Smooth muscle cell (in vitro differentiated cells): ENCODE measurements around the gene KIF21B. TPM values are rescaled to one million over a fixed set of nuclear protein-coding genes. Genes with fewer than 3 reads are reported as not detected.

ENCODE experiments used
- DNase-seq: peaks from one replicate; lab custom pipeline; 2025; ENCODE audit not compliant: unreplicated experiment; lab: John Stamatoyannopoulos, UW
- H2AFZ ChIP-seq: fragments of 200-600 bp; sonication (generic); 2 replicates; pipeline ENCODE4 v1.6.0; 2016; ENCODE audit warnings: antibody characterized with exemption, low read depth, mild to moderate bottlenecking
- H3F3A ChIP-seq: fragments of 200-600 bp; sonication (generic); 2 replicates; pipeline ENCODE4 v1.6.0; 2017; ENCODE audit warnings: antibody characterized with exemption, low read depth
- H3K27ac ChIP-seq: fragments of 200-600 bp; sonication (generic); 2 replicates; pipeline ENCODE4 v1.5.1; 2016; ENCODE audit warnings: low read depth, mild to moderate bottlenecking
- H3K27me3 ChIP-seq: fragments of 200-600 bp; sonication (generic); 2 replicates; pipeline ENCODE4 v1.6.1; 2016; ENCODE audit warnings: low read depth, mild to moderate bottlenecking
- H3K36me3 ChIP-seq: fragments of 200-600 bp; sonication (generic); 2 replicates; pipeline ENCODE4 v1.5.1; 2016; ENCODE audit warnings: low read depth
- H3K4me1 ChIP-seq: fragments of 200-600 bp; sonication (generic); 2 replicates; pipeline ENCODE4 v1.5.1; 2016; ENCODE audit warnings: low read depth
- H3K4me2 ChIP-seq: fragments of 200-600 bp; sonication (generic); 2 replicates; pipeline ENCODE4 v1.6.0; 2016; ENCODE audit warnings: mild to moderate bottlenecking
- H3K4me3 ChIP-seq: fragments of 200-600 bp; sonication (generic); 2 replicates; pipeline ENCODE4 v1.5.1; 2016; ENCODE audit warnings: mild to moderate bottlenecking
- H3K79me2 ChIP-seq: fragments of 200-600 bp; sonication (generic); 2 replicates; pipeline ENCODE4 v1.6.0; 2016; ENCODE audit warnings: low read depth, mild to moderate bottlenecking
- H3K9ac ChIP-seq: fragments of 200-600 bp; sonication (generic); 2 replicates; pipeline ENCODE4 v1.6.0; 2016; ENCODE audit warnings: low read depth
- H3K9me3 ChIP-seq: fragments of 200-600 bp; sonication (generic); replicated peaks from 2 replicates; pipeline ENCODE4 v1.5.1; 2016; ENCODE audit warnings: low read depth
- H4K20me1 ChIP-seq: fragments of 200-600 bp; sonication (generic); 2 replicates; pipeline ENCODE4 v1.6.0; 2016; ENCODE audit warnings: low read depth
- WGBS: methylation state at CpG from one replicate; pipeline ENCODE4 v1.1.7; 2016; ENCODE audit warnings: low lambda C conversion rate; 5-methylcytosine and 5-hydroxymethylcytosine counted together
- polyA plus RNA-seq: library from polyadenylated mRNA; unstranded; fragments of >200 nt; fragmentation: Nextera tagmentation; extraction: Ambion mirVana; gene quantifications from 2 replicates; pipeline ENCODE4 v1.2.1, GENCODE V29; 2016
- total RNA-seq: library from RNA; depleted of rRNA; stranded (reverse); fragments of >200 nt; gene quantifications from 2 replicates; pipeline ENCODE4 v1.2.3, GENCODE V29; 2014
- TF ChIP-seq, protein P1 (sequence below): fragments of 200-600 bp; sonication (generic); IDR thresholded peaks from 2 replicates; pipeline ENCODE4 v1.5.1; 2017; ENCODE audit warnings: borderline replicate concordance, mild to moderate bottlenecking, antibody characterized with exemption; ENCODE audit not compliant: insufficient read depth, poor library complexity, severe bottlenecking

The KIF21B gene
- total and polyA plus RNA-seq, 2 experiments from 2014 or later = 1.0 to 1.9 TPM

DNA sequence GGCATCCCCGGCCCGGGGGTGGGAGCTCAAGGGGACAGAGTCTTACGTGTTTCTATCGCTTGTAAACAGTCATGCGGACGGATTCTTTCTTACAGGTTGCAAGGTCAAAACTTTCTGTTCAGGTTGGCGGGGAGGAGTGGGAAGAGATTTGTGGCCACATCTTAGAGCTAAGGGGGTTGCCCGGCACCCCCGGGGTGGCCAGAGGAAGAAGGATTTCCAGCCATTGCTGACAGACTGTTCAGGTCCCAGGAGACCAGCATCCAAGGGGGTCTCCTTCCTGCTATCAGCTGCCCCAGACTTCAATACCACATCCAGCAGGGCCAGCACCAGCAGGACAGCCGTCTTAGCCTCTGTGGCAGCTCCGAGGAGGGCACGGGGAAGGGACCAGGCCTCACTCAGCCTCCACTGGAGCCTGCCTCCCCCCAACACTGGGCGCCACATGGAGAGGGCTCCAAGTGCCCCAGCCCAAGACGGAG, 52.0 kb downstream of the KIF21B start:
- Histone ChIP-seq H3K27ac (no peak overlapping the region), H3K27me3 (no peaks in the 10 kb centered on the region), H3K4me1 (no peaks in the 10 kb centered on the region), H4K20me1 (no peaks in the 10 kb centered on the region), H3F3A (no peaks in the 10 kb centered on the region), H2AFZ (no peak overlapping the region), H3K36me3 (no peaks in the 10 kb centered on the region), H3K4me3 (no peak overlapping the region), H3K4me2 (no peak overlapping the region), H3K9me3 (no peaks in the 10 kb centered on the region), H3K9ac (no peak overlapping the region), H3K79me2 (no peaks in the 10 kb centered on the region)
- TF ChIP-seq, protein P1, sequence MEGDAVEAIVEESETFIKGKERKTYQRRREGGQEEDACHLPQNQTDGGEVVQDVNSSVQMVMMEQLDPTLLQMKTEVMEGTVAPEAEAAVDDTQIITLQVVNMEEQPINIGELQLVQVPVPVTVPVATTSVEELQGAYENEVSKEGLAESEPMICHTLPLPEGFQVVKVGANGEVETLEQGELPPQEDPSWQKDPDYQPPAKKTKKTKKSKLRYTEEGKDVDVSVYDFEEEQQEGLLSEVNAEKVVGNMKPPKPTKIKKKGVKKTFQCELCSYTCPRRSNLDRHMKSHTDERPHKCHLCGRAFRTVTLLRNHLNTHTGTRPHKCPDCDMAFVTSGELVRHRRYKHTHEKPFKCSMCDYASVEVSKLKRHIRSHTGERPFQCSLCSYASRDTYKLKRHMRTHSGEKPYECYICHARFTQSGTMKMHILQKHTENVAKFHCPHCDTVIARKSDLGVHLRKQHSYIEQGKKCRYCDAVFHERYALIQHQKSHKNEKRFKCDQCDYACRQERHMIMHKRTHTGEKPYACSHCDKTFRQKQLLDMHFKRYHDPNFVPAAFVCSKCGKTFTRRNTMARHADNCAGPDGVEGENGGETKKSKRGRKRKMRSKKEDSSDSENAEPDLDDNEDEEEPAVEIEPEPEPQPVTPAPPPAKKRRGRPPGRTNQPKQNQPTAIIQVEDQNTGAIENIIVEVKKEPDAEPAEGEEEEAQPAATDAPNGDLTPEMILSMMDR = no peak
- DNase-seq = no peak
- 90% methylated on average over 14 of the region's 14 CpGs for WGBS

DNA sequence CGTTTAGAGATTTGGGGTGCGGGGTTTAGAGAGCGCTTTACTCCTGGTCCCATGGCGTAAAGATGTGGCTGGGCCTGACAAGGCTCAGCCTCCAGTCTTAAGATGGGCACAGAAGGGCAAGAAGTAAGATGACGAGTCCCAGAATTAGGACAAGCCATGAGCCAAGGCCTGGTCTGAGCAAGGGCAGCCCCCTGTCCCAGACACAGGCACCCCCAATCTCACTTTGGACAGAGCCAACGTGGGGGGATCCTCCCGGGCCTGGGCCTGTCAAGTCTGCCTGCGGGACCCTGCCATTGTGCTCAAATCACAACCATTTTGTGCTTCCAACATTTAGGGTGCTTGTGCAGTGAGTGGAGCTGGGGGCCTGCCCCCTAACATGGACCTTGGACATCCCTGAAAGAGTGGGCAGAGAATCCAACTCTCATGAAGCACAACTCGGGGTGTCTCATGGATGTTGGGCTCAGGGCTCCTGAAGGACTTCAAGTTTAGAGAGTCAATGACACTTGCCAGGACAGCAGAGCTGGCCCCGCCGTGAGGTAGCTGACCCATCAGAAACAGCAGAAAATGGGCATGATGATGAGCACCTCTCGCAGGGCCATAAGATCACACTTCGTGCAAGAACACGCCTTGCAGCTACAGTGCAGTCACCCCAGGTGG, 52.6 kb downstream of the KIF21B start:
- Histone ChIP-seq H3K4me2 (no peak overlapping the region), H3K36me3 (no peaks in the 10 kb centered on the region), H3K9me3 (no peaks in the 10 kb centered on the region), H3K9ac (no peak overlapping the region), H3K27me3 (no peaks in the 10 kb centered on the region), H4K20me1 (no peaks in the 10 kb centered on the region), H2AFZ (no peak overlapping the region), H3F3A (no peaks in the 10 kb centered on the region), H3K27ac (no peak overlapping the region), H3K4me1 (no peaks in the 10 kb centered on the region), H3K4me3 (no peak overlapping the region), H3K79me2 (no peaks in the 10 kb centered on the region)
- TF ChIP-seq, protein P1 = no peak
- 93% methylated on average over 14 of the region's 14 CpGs for WGBS
- no peak for DNase-seq

GRCh38 chr1:200969726-200970561, 53.6 kb downstream of the KIF21B start:
- Histone ChIP-seq H3K4me3 (no peak overlapping the region), H3K27me3 (no peaks in the 10 kb centered on the region), H3K9me3 (no peaks in the 10 kb centered on the region), H3K36me3 (no peaks in the 10 kb centered on the region), H3F3A (no peaks in the 10 kb centered on the region), H4K20me1 (no peaks in the 10 kb centered on the region), H3K4me1 (no peaks in the 10 kb centered on the region), H3K4me2 (no peak overlapping the region), H3K79me2 (no peaks in the 10 kb centered on the region), H2AFZ (no peak overlapping the region), H3K9ac (no peak overlapping the region), H3K27ac (no peak overlapping the region)
- TF ChIP-seq, protein P1 = no peak
- WGBS = 90% methylated on average over 11 of the region's 11 CpGs
- DNase-seq = no peak
